Myocyte (in vitro differentiated cells): ENCODE data around the gene FEZF2. TPM values are rescaled to one million over a fixed set of nuclear protein-coding genes. Genes with fewer than 3 reads are reported as not detected.

Experiments
- DNase-seq: peaks from one replicate; pipeline ENCODE4 v3.0.0-alpha.2; 2012; ENCODE audit warnings: low read depth
- polyA plus RNA-seq: library from polyadenylated mRNA; unstranded; fragments of >200 nt; gene quantifications from one replicate; pipeline ENCODE4 v1.2.1, GENCODE V29; 2012; ENCODE audit warnings: missing spikeins
- total RNA-seq: library from RNA; depleted of rRNA; stranded (reverse); fragments of >200 nt; gene quantifications from 2 replicates; pipeline ENCODE4 v1.2.3, GENCODE V29; 2014

The FEZF2 gene
- total RNA-seq = not detected in 2 replicates
- polyA plus RNA-seq = not detected

DNA sequence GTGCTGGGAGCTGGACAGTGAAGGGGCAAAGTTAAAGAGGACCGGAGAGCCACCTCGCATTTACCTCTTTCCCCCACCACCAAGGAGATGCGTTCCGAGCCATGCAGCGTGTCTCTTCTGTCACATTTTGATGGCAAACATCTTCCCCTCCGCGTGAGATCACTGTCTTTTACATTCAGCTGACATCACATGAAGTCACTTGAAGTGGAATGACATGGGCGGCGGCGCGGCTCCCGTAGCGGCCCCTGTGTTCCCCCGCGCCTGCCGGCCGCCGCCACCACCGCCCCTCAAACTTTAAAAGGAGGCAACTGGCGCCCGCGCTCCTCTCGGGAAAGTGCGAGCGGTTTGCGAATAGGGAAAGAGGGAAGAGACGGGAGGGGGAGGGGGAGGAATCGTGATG is at the start of gene FEZF2:
Gene FEZF2 (minus strand): TSS at position 336 of the 400 bp plus-strand sequence. CDS start 682 bp downstream, outside the sequence.
- DNase-seq = no peak

GRCh38 chr3:62421207-62421606 is 47.9 kb upstream of the FEZF2 start:
- no peak for DNase-seq

DNA sequence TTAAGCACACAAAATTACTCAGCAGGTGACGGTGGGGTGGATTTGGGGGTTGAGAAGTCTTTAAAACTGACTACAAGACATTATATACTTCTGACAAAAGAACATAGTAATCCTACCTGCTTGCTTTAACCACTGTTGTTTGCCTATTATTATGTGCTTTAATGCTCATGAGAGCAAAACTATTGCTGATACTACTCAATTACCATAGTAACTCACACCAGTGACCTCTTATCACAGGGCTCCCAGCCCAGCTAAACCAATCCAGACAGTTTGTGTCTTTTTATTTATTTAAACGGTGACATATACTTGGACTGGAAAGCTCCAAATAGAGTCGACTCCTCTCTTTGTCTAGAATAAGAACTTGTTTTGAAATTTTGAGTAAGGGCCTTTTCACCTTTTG is 42.8 kb upstream of the FEZF2 start:
- no peak for DNase-seq

DNA sequence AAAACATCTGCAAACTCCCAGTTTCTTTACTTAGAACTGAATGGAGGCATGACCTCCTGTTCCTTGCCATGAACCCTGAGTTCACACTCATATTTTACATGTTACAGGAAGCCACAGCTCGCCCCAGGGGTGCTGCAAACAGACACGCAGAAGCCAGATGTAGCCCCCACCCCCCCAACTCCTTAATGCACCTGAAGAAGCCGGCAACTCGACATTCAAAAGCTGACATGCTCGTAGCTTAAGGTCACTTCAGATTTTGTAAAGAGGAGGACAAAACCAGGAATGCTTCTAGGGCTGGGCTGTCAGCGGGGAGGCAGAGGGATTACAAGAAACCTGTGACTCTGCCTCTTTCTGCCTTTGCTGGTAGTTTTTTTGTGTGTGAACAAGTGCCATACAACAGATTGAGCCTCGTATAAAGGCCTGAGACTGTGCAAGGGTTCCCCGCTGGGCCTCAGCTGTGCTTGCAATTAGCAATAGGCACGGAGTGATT is 42.0 kb upstream of the FEZF2 start:
- peak; percentile 1 for DNase-seq

DNA sequence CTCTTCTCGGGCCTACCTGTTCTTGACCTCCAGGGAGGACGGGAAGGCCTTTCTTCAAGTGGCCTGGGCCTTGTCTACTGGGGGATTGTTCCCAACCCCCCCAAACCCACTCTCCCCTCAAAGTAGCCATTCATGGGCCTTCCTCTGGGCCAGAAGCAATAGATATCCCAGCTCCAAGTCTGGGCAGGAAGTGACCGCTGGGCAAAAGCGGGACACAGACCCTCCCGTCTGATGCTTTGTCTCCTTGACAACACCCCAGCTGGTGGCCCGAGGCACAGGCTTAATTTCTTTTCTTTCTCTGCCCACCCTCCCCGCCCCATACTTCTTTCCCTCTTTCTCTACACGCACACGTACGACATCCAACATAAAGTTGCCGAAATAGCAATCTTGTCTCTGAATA is 41.4 kb upstream of the FEZF2 start:
- no peak for DNase-seq

GRCh38 chr3:62413687-62414086 is 40.3 kb upstream of the FEZF2 start:
- no peak for DNase-seq

DNA sequence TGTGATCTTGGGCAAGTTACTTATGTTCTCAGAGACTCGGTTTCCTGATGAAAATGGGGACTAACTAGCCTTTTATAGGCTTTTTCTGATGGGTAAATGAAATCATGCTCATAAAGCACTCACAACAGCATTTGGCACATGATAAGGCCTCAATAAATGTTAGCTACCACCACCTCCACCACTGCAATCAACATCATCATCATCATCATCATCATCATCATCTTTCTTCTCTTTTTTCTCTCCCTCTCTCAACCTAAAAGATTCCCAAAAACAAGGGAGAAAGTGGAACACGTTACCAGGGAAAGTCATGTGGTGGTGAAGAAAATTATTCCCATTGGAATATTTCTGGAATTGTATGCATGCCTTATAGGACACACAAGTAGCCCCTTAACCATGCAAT is 33.6 kb upstream of the FEZF2 start:
- no peak for DNase-seq

DNA sequence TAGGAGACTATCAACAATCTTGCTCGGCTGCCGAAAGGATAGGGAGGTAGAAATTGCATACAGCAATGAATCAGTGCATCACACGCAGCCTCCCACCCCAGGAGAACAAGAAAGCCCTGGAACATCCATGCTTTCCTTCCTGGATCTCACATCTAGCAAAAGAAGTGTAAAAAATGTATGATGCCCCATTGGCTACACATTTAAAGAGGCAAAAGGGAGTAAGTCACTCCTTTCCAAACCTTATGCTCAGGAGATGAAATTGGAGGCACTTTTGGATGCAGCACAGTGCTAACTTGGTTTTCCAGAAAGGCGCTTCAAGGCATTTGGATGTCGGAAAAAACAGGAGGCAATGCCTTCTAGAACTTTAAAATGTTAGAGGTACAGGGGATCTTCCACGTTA is 32.2 kb upstream of the FEZF2 start:
- DNase-seq = no peak

GRCh38 chr3:62405135-62405534 is 31.8 kb upstream of the FEZF2 start:
- DNase-seq = no peak

DNA sequence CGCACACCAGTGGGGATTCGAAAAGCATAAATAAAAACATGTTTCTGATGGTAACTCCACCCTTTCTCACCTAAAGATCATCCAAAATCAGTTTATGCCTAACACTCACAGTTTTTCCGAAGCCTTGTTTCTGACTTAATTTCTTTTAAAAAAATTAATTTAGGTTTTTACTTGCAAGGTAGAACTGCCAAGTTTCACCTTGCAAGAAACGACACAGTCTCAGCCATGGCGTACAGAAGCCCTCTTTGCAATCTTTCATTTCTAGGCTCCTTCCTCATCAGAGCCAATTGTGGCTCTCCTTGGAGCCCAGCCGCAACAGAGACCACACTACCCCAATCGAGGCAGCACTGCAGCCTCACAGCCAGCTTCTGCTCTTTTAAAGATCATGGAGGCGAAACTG is 31.0 kb upstream of the FEZF2 start:
- DNase-seq = no peak

GRCh38 chr3:62403765-62404164 is 30.4 kb upstream of the FEZF2 start:
- no peak for DNase-seq

GRCh38 chr3:62392626-62393292 is 19.4 kb upstream of the FEZF2 start:
- no peak for DNase-seq

- DNase-seq = no peak
Measured at GRCh38 chr3:62387251-62387650, 13.9 kb upstream of the FEZF2 start.

DNA sequence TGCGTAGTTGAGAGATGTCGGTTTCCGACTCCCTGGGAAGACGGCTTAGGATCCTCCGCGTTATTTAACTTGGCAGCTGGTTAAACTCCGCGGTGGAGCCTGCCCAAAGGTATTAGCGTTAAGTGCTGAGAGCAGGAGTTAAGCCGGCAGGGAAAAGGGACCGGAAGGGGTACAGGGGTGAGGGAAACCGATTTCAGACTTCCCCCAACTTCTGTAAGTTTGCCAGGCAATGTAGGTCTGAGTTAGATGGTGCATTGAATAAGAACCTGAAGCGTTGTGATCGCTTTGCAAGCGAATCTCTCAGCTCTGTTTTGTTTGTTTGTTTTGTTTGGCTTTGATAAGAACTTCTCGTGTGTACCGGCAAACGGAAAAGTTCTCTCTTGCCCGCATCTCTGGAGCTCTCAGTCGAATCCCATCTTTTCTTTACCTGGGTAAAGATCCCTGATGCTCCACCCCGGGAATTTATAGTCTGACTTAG is 6.0 kb upstream of the FEZF2 start:
- no peak for DNase-seq

DNA sequence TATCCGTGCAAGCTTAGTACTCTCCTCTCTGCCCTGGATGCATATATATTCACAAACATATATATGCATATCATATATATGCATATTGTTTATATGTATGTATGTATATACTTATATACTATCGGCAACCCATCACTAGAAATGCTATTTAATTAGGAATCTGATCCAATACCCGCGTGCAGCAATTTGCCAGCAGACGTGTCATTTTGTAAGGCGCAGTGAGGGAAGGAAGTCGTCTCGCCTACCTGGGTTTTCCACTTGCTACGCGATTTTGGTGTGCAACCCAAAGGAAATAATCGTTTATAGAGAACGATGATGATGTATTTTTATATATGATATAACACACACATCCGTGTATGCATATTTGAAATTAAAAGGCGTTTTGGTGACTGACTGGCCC is 5.6 kb upstream of the FEZF2 start:
- DNase-seq = no peak

GRCh38 chr3:62378311-62378789 is 5.0 kb upstream of the FEZF2 start:
- no peak for DNase-seq

DNA sequence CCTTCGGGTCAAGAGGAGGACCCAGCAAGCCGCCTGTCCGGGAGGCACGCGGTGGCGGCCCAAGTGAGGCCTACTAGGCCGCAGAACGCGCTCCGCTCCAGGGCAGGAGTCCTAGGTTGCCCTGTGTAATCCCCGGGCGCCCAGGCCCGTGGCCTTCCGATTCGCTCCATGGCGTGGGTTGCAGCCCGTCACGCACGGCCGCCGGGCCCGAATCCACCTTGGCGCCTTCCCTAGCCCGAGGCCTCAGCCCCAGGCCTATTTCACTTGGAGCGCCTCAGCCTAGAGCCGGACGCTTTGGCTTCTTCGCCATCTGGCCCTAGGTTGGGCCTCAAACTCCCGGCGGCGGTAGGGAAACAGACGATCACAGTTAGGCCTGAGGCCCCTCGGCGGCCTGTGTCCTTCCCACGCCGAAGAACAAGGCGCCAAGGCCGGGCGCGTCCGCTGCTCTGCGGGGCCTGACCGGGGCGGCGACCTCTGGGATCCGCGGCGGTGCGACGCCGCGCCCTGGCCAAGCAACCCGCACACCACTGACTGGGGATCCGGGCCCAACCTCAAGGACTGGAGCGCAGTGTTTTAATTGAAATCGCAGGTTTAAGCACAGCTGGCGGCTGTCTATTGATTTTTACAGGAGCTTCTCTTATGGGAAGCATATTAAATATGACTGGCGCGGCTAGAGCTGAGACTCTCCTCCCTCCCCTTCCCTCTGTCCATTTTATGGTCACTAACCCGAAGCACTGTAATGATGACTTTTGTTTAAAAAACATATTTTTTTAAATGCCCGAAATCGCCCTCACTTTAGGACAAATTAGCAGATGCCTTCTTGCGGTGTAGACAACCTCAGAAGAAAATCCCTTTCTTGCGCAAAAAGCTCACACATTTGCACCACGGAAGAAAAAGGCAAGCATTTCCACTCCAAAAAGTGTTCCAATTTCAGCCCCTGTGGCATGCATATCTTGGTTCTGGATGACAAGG is 3.8 kb upstream of the FEZF2 start:
- DNase-seq = no peak

- no peak for DNase-seq
Measured at GRCh38 chr3:62376454-62376720, 3.0 kb upstream of the FEZF2 start.

DNA sequence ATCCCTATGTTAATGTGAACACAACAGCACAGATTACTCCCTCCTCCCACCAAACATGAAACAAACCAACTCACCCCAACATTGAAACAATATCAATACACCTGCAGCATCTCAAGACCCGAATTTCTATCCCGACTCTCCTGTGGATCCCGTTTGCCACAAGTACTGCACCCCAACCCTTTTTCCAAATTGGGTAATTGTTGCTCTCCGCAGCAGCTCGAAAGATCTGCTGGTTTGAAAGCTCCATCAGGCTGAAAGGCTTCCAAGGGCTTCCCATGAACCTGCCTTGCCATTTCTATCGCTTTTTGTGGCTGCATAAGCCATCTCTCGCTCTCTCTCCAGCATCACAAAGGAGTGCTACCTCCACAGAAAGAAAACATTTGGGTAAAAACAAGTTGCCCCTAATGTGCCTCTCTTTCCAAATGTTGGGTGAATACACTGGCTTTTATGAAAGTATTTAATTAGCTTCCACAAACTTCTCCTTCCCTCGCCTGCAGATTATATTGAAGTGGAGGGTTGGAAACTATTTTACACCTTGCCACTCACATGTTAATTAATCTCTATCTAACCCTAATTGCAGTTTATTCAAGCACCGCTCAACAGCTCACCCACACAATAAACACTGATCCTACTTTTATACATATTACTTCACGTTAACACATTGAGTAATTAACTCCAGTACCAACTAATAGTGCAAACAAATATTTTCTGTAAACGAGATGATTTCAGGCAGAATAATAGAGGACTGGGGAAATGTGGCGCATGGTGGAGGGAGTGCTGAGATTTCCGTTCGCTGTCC is 2.5 kb upstream of the FEZF2 start:
- no peak for DNase-seq

DNA sequence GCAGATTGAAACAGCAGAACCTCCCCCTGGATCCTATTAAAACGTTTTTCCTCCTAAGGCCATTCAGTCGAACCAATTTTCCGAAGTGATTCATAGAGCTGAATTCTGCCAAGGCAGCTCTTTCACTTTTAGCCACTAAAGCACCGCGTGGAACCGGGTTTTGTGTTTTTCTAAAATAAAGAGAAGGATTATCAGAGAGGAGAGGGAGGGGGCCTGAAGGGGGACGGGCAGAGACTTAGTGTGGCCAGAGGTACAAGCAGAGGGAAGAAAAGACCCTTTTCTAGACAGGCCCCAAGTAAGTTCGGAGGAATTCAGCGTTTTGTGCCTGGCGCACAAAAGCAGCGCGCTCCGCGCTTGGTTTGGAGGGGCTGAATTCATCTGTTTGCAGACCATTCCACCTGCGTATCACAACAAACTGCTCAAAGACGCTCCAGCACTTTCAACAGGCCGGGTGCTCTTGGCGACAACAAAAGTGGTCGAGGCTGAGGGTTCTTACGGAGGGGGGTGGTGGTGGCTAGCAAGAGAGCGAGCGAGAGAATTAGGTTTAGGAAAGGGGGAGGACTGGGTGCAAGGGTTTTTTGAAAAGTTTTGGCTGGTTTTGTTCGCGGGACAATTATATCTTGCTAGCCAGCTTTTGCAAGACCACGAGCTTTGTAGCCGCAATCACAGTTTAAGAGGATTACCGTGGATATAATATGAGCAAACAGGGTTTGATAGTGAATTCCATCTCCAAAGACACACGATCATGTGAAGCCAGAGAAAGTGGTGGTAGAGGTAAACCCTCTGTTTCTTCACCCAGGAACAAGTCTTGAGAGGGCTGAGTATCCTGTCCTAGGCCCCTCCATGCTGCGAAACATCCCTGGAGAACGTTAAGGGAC is 1.2 kb upstream of the FEZF2 start:
- DNase-seq = peak; percentile 18
